H1 (cell line): ENCODE data around the gene TAMM41. TPM values are rescaled to one million over a fixed set of nuclear protein-coding genes. Genes with fewer than 3 reads are reported as not detected.
"Not testable (repeated sequence)": the region's sequence is repeated elsewhere in the genome, so short reads cannot be mapped to it uniquely, and the experiment has no call there.

Experiments
- CTCF ChIA-PET: fragments of 300-600 bp; sonication (Branson Sonifier 250); formaldehyde crosslinking; loops from one replicate; lab custom pipeline; 2021; ENCODE audit not compliant: partially characterized antibody; lab: Charles Lee
- POLR2A ChIA-PET: fragments of 300-600 bp; sonication (Branson Sonifier 250); formaldehyde crosslinking; loops from one replicate; lab custom pipeline; 2021; ENCODE audit warnings: inconsistent platforms; ENCODE audit not compliant: partially characterized antibody; lab: Charles Lee
- DNase-seq, 2 experiments: peaks; one replicate each; pipeline versions ENCODE4 v3.0.0 to v3.0.0-alpha.2; 2010 to 2022; ENCODE audit warnings: low spot score in 2 of 2, low read depth in 1 of 2, mixed read lengths in 1 of 2
- FAIRE-seq: peaks from 2 replicates; lab custom pipeline; 2011; peaks lifted over from hg19 to GRCh38; lab: Jason Lieb, UNC
- H2AFZ ChIP-seq: 2 replicates; pipeline ENCODE4 v1.8.1; 2012; ENCODE audit warnings: low read length, inconsistent platforms
- H2AK5ac ChIP-seq: 2 replicates; pipeline ENCODE4 v1.6.1; 2013; ENCODE audit warnings: low read depth, low read length
- H2BK120ac ChIP-seq: replicated peaks from 2 replicates; pipeline ENCODE3; 2013; ENCODE audit warnings: low read depth, low read length, inconsistent platforms
- H2BK12ac ChIP-seq: 2 replicates; pipeline ENCODE4 v1.6.1; 2013; ENCODE audit warnings: low read depth, low read length
- H2BK15ac ChIP-seq: 2 replicates; pipeline ENCODE4 v1.6.1; 2013; ENCODE audit warnings: low read length
- H2BK20ac ChIP-seq: 2 replicates; pipeline ENCODE4 v1.6.1; 2013; ENCODE audit warnings: low read length
- H2BK5ac ChIP-seq: 2 replicates; pipeline ENCODE4 v1.6.1; 2013; ENCODE audit warnings: low read depth, low read length
- H3K14ac ChIP-seq: 2 replicates; pipeline ENCODE4 v1.6.1; 2013; ENCODE audit warnings: inconsistent platforms; ENCODE audit not compliant: insufficient read length
- H3K18ac ChIP-seq: 2 replicates; pipeline ENCODE4 v1.6.1; 2013; ENCODE audit warnings: low read length; ENCODE audit errors: extremely low read depth
- H3K23ac ChIP-seq: 2 replicates; pipeline ENCODE4 v1.6.1; 2013; ENCODE audit warnings: inconsistent platforms; ENCODE audit not compliant: insufficient read length
- H3K23me2 ChIP-seq: 2 replicates; pipeline ENCODE4 v1.6.1; 2013; ENCODE audit warnings: low read depth, low read length
- H3K27ac ChIP-seq: 2 replicates; pipeline ENCODE4 v1.6.1; 2011; ENCODE audit warnings: low read depth, low read length, inconsistent platforms
- H3K27me3 ChIP-seq, 4 experiments: replicated peaks in 1 of 4; 1 replicate in 1 of 4; 2 replicates in 3 of 4; pipeline versions ENCODE4 v1.6.1 to v1.8.1; 2011 to 2013; ENCODE audit warnings: low read length in 3 of 4, mild to moderate bottlenecking in 3 of 4, inconsistent platforms in 2 of 4, mixed read lengths in 2 of 4, moderate library complexity in 1 of 4; ENCODE audit not compliant: control insufficient read depth in 3 of 4, insufficient read depth in 3 of 4; ENCODE audit errors: extremely low read depth in 1 of 4
- H3K36me3 ChIP-seq, 4 experiments: 2 replicates each; pipeline versions ENCODE4 v1.6.1 to v1.8.1; 2011 to 2013; ENCODE audit warnings: mild to moderate bottlenecking in 4 of 4, low read length in 3 of 4, moderate library complexity in 2 of 4, control low read depth in 1 of 4, inconsistent platforms in 1 of 4; ENCODE audit not compliant: insufficient read depth in 4 of 4, control insufficient read depth in 2 of 4
- H3K4ac ChIP-seq: replicated peaks from 2 replicates; pipeline ENCODE3; 2013; ENCODE audit warnings: low read length, low read depth, mixed read lengths, inconsistent platforms; ENCODE audit not compliant: insufficient read length
- H3K4me1 ChIP-seq, 4 experiments: replicated peaks in 1 of 4; 1 replicate in 1 of 4; 2 replicates in 3 of 4; pipeline versions ENCODE4 v1.6.1 to v1.8.1; 2011 to 2013; ENCODE audit warnings: low read length in 3 of 4, inconsistent platforms in 2 of 4, mixed read lengths in 1 of 4; ENCODE audit not compliant: insufficient read depth in 4 of 4, control insufficient read depth in 3 of 4
- H3K4me2 ChIP-seq, 2 experiments: 2 replicates each; pipeline versions ENCODE4 v1.6.1 to v1.8.1; 2011 to 2013; ENCODE audit warnings: low read depth in 2 of 2, low read length in 2 of 2, control low read depth in 1 of 2, inconsistent platforms in 1 of 2, mild to moderate bottlenecking in 1 of 2; ENCODE audit not compliant: insufficient read depth in 1 of 2
- H3K4me3 ChIP-seq, 4 experiments: fragments of 200-600, 300-600 bp in 1 of 4; sonication (generic), shearing (Covaris generic), sonication (Bioruptor Twin) in 1 of 4; 2 replicates each; pipeline versions ENCODE4 v1.5.1 to v1.8.1; 2011 to 2016; ENCODE audit warnings: low read length in 4 of 4, low read depth in 3 of 4, control low read depth in 2 of 4, inconsistent platforms in 2 of 4, mild to moderate bottlenecking in 2 of 4, mixed read lengths in 1 of 4, moderate library complexity in 1 of 4; ENCODE audit not compliant: insufficient read depth in 2 of 4; ENCODE audit errors: extremely low read depth in 1 of 4
- H3K56ac ChIP-seq: replicated peaks from 2 replicates; pipeline ENCODE3; 2013; ENCODE audit warnings: low read depth, mild to moderate bottlenecking, mixed read lengths, low read length, inconsistent platforms; ENCODE audit not compliant: insufficient read length
- H3K79me1 ChIP-seq: 2 replicates; pipeline ENCODE4 v1.6.1; 2013; ENCODE audit warnings: low read depth, low read length, control low read depth
- H3K79me2 ChIP-seq, 2 experiments: 2 replicates each; pipeline versions ENCODE4 v1.6.1 to v1.8.1; 2012 to 2013; ENCODE audit warnings: low read length in 2 of 2, mild to moderate bottlenecking in 2 of 2, inconsistent platforms in 1 of 2; ENCODE audit not compliant: insufficient read depth in 2 of 2, control insufficient read depth in 1 of 2
- H3K9ac ChIP-seq, 4 experiments: replicated peaks in 1 of 4; 1 replicate in 1 of 4; 2 replicates in 3 of 4; pipeline versions ENCODE4 v1.6.1 to v1.8.1; 2011 to 2013; ENCODE audit warnings: low read depth in 3 of 4, low read length in 3 of 4, control low read depth in 2 of 4, mild to moderate bottlenecking in 2 of 4, moderate library complexity in 2 of 4, inconsistent platforms in 1 of 4; ENCODE audit errors: extremely low read depth in 1 of 4
- H3K9me3 ChIP-seq, 2 experiments: 2 replicates each; pipeline versions ENCODE4 v1.6.1 to v1.8.1; 2012 to 2013; ENCODE audit warnings: mild to moderate bottlenecking in 2 of 2, moderate library complexity in 2 of 2, control low read depth in 1 of 2, inconsistent platforms in 1 of 2, low read depth in 1 of 2, low read length in 1 of 2, mixed read lengths in 1 of 2; ENCODE audit not compliant: insufficient read depth in 2 of 2
- H4K20me1 ChIP-seq, 2 experiments: replicated peaks in 1 of 2; 2 replicates each; pipeline versions ENCODE3 to v1.8.1; 2011 to 2013; ENCODE audit warnings: inconsistent platforms in 2 of 2, low read length in 2 of 2, mild to moderate bottlenecking in 1 of 2; ENCODE audit not compliant: insufficient read depth in 2 of 2, control insufficient read depth in 1 of 2
- H4K5ac ChIP-seq: 2 replicates; pipeline ENCODE4 v1.6.1; 2013; ENCODE audit warnings: low read length, low read depth, mixed read lengths, inconsistent platforms; ENCODE audit not compliant: insufficient read length
- H4K8ac ChIP-seq: 2 replicates; pipeline ENCODE4 v1.8.0; 2013; ENCODE audit warnings: mild to moderate bottlenecking, moderate library complexity, low read length, inconsistent platforms; ENCODE audit not compliant: insufficient read depth; ENCODE audit errors: extremely low read depth
- H4K91ac ChIP-seq: replicated peaks from 2 replicates; pipeline ENCODE3; 2013; ENCODE audit warnings: low read length, mixed read lengths, inconsistent platforms; ENCODE audit not compliant: insufficient read length
- WGBS, 2 experiments: shearing (Covaris generic) in 1 of 2; methylation state at CpG; one replicate each; pipeline versions ENCODE4 v1.1.6 to v1.1.7; 2013 to 2015; ENCODE audit warnings: low lambda C conversion rate in 2 of 2, mixed read lengths in 2 of 2, inconsistent platforms in 1 of 2, low coverage in 1 of 2, missing lambda C conversion rate in 1 of 2; ENCODE audit not compliant: insufficient replicate concordance in 2 of 2, insufficient coverage in 1 of 2, insufficient read length in 1 of 2; ENCODE audit errors: extremely low coverage in 1 of 2, missing lambda C conversion rate in 1 of 2; 5-methylcytosine and 5-hydroxymethylcytosine counted together
- polyA plus RNA-seq, 7 experiments: library from polyadenylated mRNA; depleted of rRNA in 3 of 7; stranded (reverse) in 5 of 7; unstranded in 2 of 7; fragments of >200 nt in 5 of 7; fragments of 200-250 nt in 2 of 7; gene quantifications; 1 replicate in 5 of 7; 2 replicates in 1 of 7; 4 replicates in 1 of 7; pipeline versions ENCODE4 v1.2.1 to v1.2.3, GENCODE V29; 2011 to 2013; ENCODE audit warnings: missing spikeins in 2 of 7, mixed read lengths in 2 of 7
- small RNA-seq: library from polyadenylated mRNA; stranded (forward); fragments of <200 nt; extraction: miRNeasy Mini kit (QIAGEN cat#:217004); gene quantifications from one replicate; pipeline ENCODE3, GENCODE V24; 2013; ENCODE audit not compliant: insufficient read depth
- total RNA-seq: library from RNA; stranded (reverse); fragmentation: NEBNext Ultra II Directional; extraction: Animal tissue kit (Norgen Biotek cat#: 25700); gene quantifications from 2 replicates; pipeline ENCODE4 v1.2.1, GENCODE V29; 2021

TAMM41 gene
- total and polyA plus RNA-seq, 2 of the 8 experiments (the other 6 are each of a cell fraction or from before 2014, with no cell fraction given) = 16.9 to 22.5 TPM

DNA sequence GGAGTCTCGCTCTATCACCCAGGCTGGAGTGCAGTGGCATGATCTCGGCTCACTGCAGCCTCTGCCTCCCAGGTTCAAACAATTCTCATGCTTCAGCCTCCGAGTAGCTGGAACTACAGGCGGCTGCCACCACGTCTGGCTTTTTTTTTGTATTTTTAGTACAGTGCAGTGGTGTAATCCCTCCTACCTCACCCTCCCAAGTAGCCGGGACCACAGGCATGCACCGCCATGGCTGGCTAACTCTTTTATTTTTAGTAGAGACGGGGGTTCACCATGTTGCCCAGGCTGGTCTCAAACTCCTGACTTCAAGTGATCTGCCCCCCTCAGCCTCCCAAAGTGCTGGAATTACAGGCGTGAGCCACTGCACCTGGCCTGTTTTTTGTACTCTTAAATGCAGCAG, 98.4 kb downstream of the TAMM41 start:
- H4K20me1 ChIP-seq, H3K79me1 ChIP-seq, H3K27ac ChIP-seq, H2BK15ac ChIP-seq, H3K14ac ChIP-seq, H2BK12ac ChIP-seq, H4K8ac ChIP-seq, H3K79me2 ChIP-seq, H4K5ac ChIP-seq, H2BK5ac ChIP-seq, H3K4me2 ChIP-seq, POLR2A ChIA-PET, H3K9me3 ChIP-seq, H3K9ac ChIP-seq, H3K4me3 ChIP-seq, H3K23me2 ChIP-seq, H3K18ac ChIP-seq, FAIRE-seq, H2BK20ac ChIP-seq, H2BK120ac ChIP-seq, DNase-seq, H2AK5ac ChIP-seq, H3K27me3 ChIP-seq, H3K23ac ChIP-seq, CTCF ChIA-PET, H4K91ac ChIP-seq, H3K4me1 ChIP-seq, H3K4ac ChIP-seq, H3K36me3 ChIP-seq, H2AFZ ChIP-seq, H3K56ac ChIP-seq: not testable (repeated sequence)
- WGBS, 2 experiments = 88% methylated on average over 9 of the region's 9 CpGs; no CpG with 5 or more reads in 1 of the 2 experiments

Small RNA genes lying within 50 kb of the gene (small RNA-seq; reads per million reads assigned to genes)
- gene CYCSP12 = not detected

Other genes with a start within 250 kb of the TAMM41 start
- gene VGLL4, start 203.0 kb downstream of the TAMM41 start, total RNA-seq = 41.9 and 45.1 TPM in 2 replicates
- gene VGLL4, start 203.0 kb downstream of the TAMM41 start, polyA plus RNA-seq (2011; rRNA removed) = 50.0 and 61.4 TPM in 2 replicates
- gene SYN2, start 157.5 kb upstream of the TAMM41 start, total RNA-seq = 9.3 TPM in 2 replicates
- gene SYN2, start 157.5 kb upstream of the TAMM41 start, polyA plus RNA-seq (2011; rRNA removed) = 6.4 and 7.0 TPM in 2 replicates